SK-N-SH treated with all-trans-retinoic acid at 6 μM for 48 hours (cell line): ENCODE measurements around the gene DNM2.
A peak's percentile ranks its signal among the peaks of the same experiment; 100 is the strongest.

Source experiments
- ATAC-seq: fragments of 200-7000 bp; cut with Tn5 transposase; 3 replicates; pipeline ENCODE4 v1.9.1; 2020; ENCODE audit warnings: mild to moderate bottlenecking, moderate library complexity
- ARNTL ChIP-seq: fragments of 450-650 bp; formaldehyde crosslinking; IDR thresholded peaks from 2 replicates; pipeline ENCODE4 v1.5.0; 2020; ENCODE audit warnings: low read depth, mild to moderate bottlenecking, moderate library complexity, borderline replicate concordance
- CSDC2 ChIP-seq: fragments of 250-450 bp; sonication (Bioruptor Pico); IDR thresholded peaks from 2 replicates; pipeline ENCODE4 v1.5.0; 2020; ENCODE audit warnings: mild to moderate bottlenecking, moderate library complexity
- OSR1 ChIP-seq: fragments of 250-450 bp; sonication (Bioruptor Pico); IDR thresholded peaks from 2 replicates; pipeline ENCODE4 v1.8.0; 2022; ENCODE audit warnings: moderate library complexity, mild to moderate bottlenecking, inconsistent platforms
- POU6F1 ChIP-seq: fragments of 250-450 bp; sonication (Bioruptor Pico); IDR thresholded peaks from 2 replicates; pipeline ENCODE4 v1.8.0; 2021; ENCODE audit warnings: low read depth, mild to moderate bottlenecking, moderate library complexity, borderline replicate concordance
- TCF4 ChIP-seq: fragments of 250-450 bp; sonication (Bioruptor Pico); IDR thresholded peaks from 2 replicates; pipeline ENCODE4 v1.8.0; 2021; ENCODE audit warnings: mild to moderate bottlenecking, moderate library complexity, borderline replicate concordance
- TSHZ2 ChIP-seq: fragments of 250-450 bp; sonication (Bioruptor Pico); IDR thresholded peaks from 2 replicates; pipeline ENCODE4 v1.5.0; 2020; ENCODE audit warnings: mild to moderate bottlenecking, moderate library complexity
- ZC3H10 ChIP-seq: fragments of 250-450 bp; sonication (Bioruptor Pico); IDR thresholded peaks from 2 replicates; pipeline ENCODE4 v1.5.1; 2021; ENCODE audit warnings: mild to moderate bottlenecking, moderate library complexity
- ZFP3 ChIP-seq: fragments of 250-450 bp; sonication (Bioruptor Pico); IDR thresholded peaks from 2 replicates; pipeline ENCODE4 v1.5.0; 2020; ENCODE audit warnings: mild to moderate bottlenecking, moderate library complexity
- ZFP30 ChIP-seq: fragments of 450-650 bp; formaldehyde crosslinking; IDR thresholded peaks from 2 replicates; pipeline ENCODE4 v1.5.0; 2022; ENCODE audit warnings: mild to moderate bottlenecking, moderate library complexity
- ZNF8 ChIP-seq: fragments of 450-650 bp; formaldehyde crosslinking; IDR thresholded peaks from 2 replicates; pipeline ENCODE4 v1.5.0; 2020; ENCODE audit warnings: mild to moderate bottlenecking, moderate library complexity
- TF ChIP-seq, protein P1 (sequence below): fragments of 250-450 bp; sonication (Bioruptor Pico); IDR thresholded peaks from 2 replicates; pipeline ENCODE4 v1.5.1; 2020; ENCODE audit warnings: low read depth, mild to moderate bottlenecking, moderate library complexity

The DNM2 gene

DNA sequence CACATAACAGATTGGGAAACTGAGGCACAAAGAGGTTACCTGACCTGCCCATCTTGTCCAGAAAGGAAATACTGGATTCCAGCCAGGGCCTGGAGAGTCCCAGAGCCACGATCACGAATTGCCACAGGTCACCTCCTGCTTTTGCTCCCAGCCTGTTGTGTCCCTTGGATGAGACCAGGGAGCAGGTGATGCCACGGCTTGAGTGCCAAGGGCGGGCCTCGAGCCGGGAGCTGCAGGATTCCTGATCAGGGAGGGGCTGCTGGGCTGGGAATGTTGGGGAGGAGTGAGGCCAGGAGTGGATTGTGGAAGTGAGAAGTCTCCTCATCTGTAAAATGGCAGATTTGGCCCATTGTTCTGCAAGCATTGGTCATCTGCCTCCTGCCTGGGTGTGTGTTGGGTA is 29.4 kb downstream of the DNM2 start (continued):
- TF ChIP-seq TSHZ2: no peak

DNA sequence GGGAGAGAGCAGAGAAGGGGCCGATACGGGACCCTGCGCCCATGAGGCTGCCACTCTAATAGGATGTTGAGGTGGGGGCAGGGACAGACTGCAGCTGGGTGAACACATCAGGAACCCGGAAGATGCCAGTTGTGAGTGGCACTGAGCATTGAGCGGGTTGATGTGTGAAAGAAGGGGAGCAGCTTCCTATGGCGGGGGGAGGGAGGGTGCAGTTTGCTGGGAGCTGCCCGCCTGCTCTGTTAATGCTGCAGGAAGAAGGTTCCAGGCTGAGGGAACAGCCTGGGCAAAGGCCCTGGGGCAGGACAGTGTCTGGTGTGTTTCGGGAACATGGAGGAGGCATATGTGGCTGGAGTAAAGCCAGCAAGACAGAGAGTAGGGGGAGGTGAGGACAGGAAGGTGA is 29.8 kb downstream of the DNM2 start:
- no peak for ATAC-seq
- no peak for TF ChIP-seq ZFP3 (CRISPR knock-in tag)
- TF ChIP-seq TSHZ2: no peak

GRCh38 chr19:10748195-10748926 is 30.5 kb downstream of the DNM2 start:
- TF ChIP-seq ZFP30 (CRISPR knock-in tag) (no peak), CSDC2 (no peak), ARNTL (CRISPR knock-in tag) (no peak), ZNF8 (CRISPR knock-in tag) (no peak), TSHZ2 (no peak), OSR1 (no peak), ZC3H10 (CRISPR knock-in tag) (no peak)
- no peak; the same call in none of the 3 replicates for ATAC-seq

DNA sequence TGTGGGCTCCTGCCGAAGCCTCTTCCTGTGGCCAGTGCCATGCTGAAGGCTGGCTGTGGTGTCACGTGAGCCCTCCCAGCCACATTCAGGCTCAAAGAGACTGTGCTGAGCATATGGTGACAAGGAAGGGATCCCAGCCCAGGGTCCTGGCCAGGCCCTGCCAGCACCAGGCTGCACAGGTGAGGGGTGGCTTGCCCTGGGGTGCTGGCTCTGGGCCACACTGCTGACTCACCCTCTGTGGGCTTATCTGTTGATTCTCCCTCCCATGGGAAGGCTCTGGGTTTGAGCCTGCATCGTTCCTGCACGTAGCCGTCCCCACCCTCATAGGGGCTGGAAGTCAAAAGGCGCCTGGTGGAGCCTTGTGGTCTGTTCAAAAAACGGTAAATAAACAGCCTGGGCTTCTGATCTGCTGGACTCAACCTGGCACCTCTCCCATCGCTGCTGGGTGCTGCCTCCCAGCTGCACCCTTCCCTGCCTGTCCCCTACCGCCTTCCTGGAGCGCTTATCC is 31.1 kb downstream of the DNM2 start:
- TF ChIP-seq TCF4 (CRISPR knock-in tag): peak; percentile 27; the same call in 1 of the 2 replicates
- TF ChIP-seq TSHZ2: 0 out of 2 replicates have a peak, but pooled peaks have one; percentile 18
- TF ChIP-seq ZFP30 (CRISPR knock-in tag): no peak
- peak; percentile 79 for ATAC-seq

DNA sequence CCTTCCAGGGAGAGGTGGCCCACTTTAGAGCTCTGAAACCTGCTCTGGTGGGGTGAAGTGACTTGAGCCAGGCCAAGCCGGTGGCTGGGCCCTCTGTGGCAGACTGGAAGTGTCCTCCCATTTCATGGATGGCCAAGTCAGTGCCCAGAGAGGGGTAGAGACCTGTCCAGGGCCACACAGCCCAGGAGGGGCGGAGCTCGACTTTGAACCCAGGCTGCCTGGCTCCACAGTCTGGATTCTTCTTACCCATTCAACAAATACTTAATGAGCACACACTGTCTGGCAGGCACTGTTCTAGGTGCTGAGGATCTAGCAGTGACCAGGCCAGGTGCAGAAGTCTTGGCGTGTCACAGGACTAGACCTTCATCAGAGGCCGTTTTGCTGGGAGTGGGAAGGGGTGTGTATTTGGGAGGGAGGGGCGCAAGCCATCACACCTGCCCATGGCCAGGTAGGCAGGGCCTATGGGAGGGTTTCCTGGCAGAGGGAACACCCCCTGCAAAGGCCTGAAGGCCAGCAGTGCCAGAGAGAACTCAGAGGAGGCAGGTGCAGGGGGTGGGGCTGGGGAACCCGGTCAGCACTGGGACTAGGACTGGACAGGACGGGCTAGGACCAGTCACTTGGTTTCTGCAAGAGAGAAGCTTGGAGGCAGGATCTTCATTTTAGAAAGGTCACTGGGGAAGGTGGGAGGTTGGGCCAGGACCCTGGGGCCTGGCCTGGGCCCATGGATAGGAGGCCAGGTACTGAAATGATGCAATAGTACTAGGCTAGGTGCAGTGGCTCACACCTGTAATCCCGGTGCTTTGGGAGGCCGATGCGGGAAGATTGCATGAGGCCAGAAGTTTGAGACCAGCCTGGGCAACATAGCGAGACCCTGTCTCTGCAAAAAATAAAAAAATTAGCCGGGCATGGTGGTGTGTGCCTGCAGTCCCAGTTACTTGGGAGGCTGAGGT is 31.8 kb downstream of the DNM2 start:
- ATAC-seq: no peak
- TF ChIP-seq POU6F1 (CRISPR knock-in tag): no peak
- TF ChIP-seq, protein P1, sequence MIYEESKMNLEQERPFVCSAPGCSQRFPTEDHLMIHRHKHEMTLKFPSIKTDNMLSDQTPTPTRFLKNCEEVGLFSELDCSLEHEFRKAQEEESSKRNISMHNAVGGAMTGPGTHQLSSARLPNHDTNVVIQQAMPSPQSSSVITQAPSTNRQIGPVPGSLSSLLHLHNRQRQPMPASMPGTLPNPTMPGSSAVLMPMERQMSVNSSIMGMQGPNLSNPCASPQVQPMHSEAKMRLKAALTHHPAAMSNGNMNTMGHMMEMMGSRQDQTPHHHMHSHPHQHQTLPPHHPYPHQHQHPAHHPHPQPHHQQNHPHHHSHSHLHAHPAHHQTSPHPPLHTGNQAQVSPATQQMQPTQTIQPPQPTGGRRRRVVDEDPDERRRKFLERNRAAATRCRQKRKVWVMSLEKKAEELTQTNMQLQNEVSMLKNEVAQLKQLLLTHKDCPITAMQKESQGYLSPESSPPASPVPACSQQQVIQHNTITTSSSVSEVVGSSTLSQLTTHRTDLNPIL (CRISPR knock-in tag): no peak
- TF ChIP-seq TSHZ2: no peak
- TF ChIP-seq CSDC2: no peak
- TF ChIP-seq ZFP30 (CRISPR knock-in tag): no peak
